ENCODE results near the gene CTNNA3.

The CTNNA3 gene

GRCh38 chr10:66322777-66323176 lies 1373.2 kb downstream of the CTNNA3 start:
- Histone ChIP-seq H2AFZ (ENCODE audit: low read length) (no peak overlapping the region), H3K9ac (ENCODE audit: low read depth, low read length, poor library complexity, severe bottlenecking) (no peak overlapping the region), H3K79me2 (ENCODE audit: insufficient read depth, low read length) (no peaks in the 10 kb centered on the region), H3K27me3 (ENCODE audit: insufficient read depth, low read length, poor library complexity, severe bottlenecking) (no peaks in the 10 kb centered on the region), H3K4me2 (ENCODE audit: low read depth, low read length, poor library complexity, severe bottlenecking) (no peak overlapping the region), H3F3A (ENCODE audit: low read depth) (no peaks in the 10 kb centered on the region), H3K4me1 (ENCODE audit: insufficient read depth, low read length, poor library complexity, severe bottlenecking) (no peaks in the 10 kb centered on the region), H3K4me3 (ENCODE audit: low read length, poor library complexity, severe bottlenecking) (no peak overlapping the region), H3K9me3 (ENCODE audit: insufficient read depth, low read depth, low read length) (no peaks in the 10 kb centered on the region; the same call in 1 of the 2 replicates), H3K9me2 (replicated peaks; ENCODE audit: low read depth, low read length) (no peaks in the 10 kb centered on the region), H3K36me3 (ENCODE audit: insufficient read depth, low read length) (no peaks in the 10 kb centered on the region), H4K20me1 (ENCODE audit: insufficient read depth, low read length, poor library complexity, severe bottlenecking) (no peaks in the 10 kb centered on the region)
- no peak for TF ChIP-seq EZH2phosphoT487 (IDR thresholded peaks at IDR 0.05; ENCODE audit: borderline replicate concordance)
- no peak for TF ChIP-seq CTCF (conservative IDR thresholded peaks at IDR 0.05; ENCODE audit: low read length)

GRCh38 chr10:66321723-66322665 lies 1374.0 kb downstream of the CTNNA3 start:
- H3K27me3 ChIP-seq (ENCODE audit: insufficient read depth, low read length, poor library complexity, severe bottlenecking) = no peaks in the 10 kb centered on the region
- TF ChIP-seq CTCF (conservative IDR thresholded peaks at IDR 0.05; ENCODE audit: low read length) = no peak
- no peak for TF ChIP-seq EZH2phosphoT487 (IDR thresholded peaks at IDR 0.05; ENCODE audit: borderline replicate concordance)

GRCh38 chr10:66318761-66319160 lies 1377.2 kb downstream of the CTNNA3 start:
- H3K36me3 ChIP-seq (ENCODE audit: insufficient read depth, low read length) = no peaks in the 10 kb centered on the region
- H3K9me2 ChIP-seq (replicated peaks; ENCODE audit: low read depth, low read length) = no peaks in the 10 kb centered on the region
- TF ChIP-seq CTCF (conservative IDR thresholded peaks at IDR 0.05; ENCODE audit: low read length) (no peak), EZH2phosphoT487 (IDR thresholded peaks at IDR 0.05; ENCODE audit: borderline replicate concordance) (no peak)
- H3K9ac ChIP-seq (ENCODE audit: low read depth, low read length, poor library complexity, severe bottlenecking) = no peak overlapping the region
- H3K9me3 ChIP-seq (ENCODE audit: insufficient read depth, low read depth, low read length) = no peaks in the 10 kb centered on the region; the same call in 1 of the 2 replicates
- H4K20me1 ChIP-seq (ENCODE audit: insufficient read depth, low read length, poor library complexity, severe bottlenecking) = no peaks in the 10 kb centered on the region
- no peak overlapping the region for H3K4me3 ChIP-seq (ENCODE audit: low read length, poor library complexity, severe bottlenecking)
- no peaks in the 10 kb centered on the region for H3K79me2 ChIP-seq (ENCODE audit: insufficient read depth, low read length)
- no peak overlapping the region for H3K4me2 ChIP-seq (ENCODE audit: low read depth, low read length, poor library complexity, severe bottlenecking)
- no peaks in the 10 kb centered on the region for H3K4me1 ChIP-seq (ENCODE audit: insufficient read depth, low read length, poor library complexity, severe bottlenecking)
- no peaks in the 10 kb centered on the region for H3F3A ChIP-seq (ENCODE audit: low read depth)
- H3K27me3 ChIP-seq (ENCODE audit: insufficient read depth, low read length, poor library complexity, severe bottlenecking) = no peaks in the 10 kb centered on the region
- no peak overlapping the region for H2AFZ ChIP-seq (ENCODE audit: low read length)

More at GRCh38 chr10:66321723-66322665, 1374.0 kb downstream of the CTNNA3 start:
- Histone ChIP-seq H3K79me2 (ENCODE audit: insufficient read depth, low read length) (no peaks in the 10 kb centered on the region), H3K4me2 (ENCODE audit: low read depth, low read length, poor library complexity, severe bottlenecking) (no peak overlapping the region), H3F3A (ENCODE audit: low read depth) (no peaks in the 10 kb centered on the region), H4K20me1 (ENCODE audit: insufficient read depth, low read length, poor library complexity, severe bottlenecking) (no peaks in the 10 kb centered on the region), H3K9me3 (ENCODE audit: insufficient read depth, low read depth, low read length) (no peaks in the 10 kb centered on the region; the same call in 1 of the 2 replicates), H3K9me2 (replicated peaks; ENCODE audit: low read depth, low read length) (no peaks in the 10 kb centered on the region), H2AFZ (ENCODE audit: low read length) (no peak overlapping the region), H3K4me3 (ENCODE audit: low read length, poor library complexity, severe bottlenecking) (no peak overlapping the region), H3K36me3 (ENCODE audit: insufficient read depth, low read length) (no peaks in the 10 kb centered on the region), H3K4me1 (ENCODE audit: insufficient read depth, low read length, poor library complexity, severe bottlenecking) (no peaks in the 10 kb centered on the region), H3K9ac (ENCODE audit: low read depth, low read length, poor library complexity, severe bottlenecking) (no peak overlapping the region)
